Body of pancreas (tissue), 4 donors: ENCODE data around the gene SPOCK3.

Experiments
- CTCF ChIP-seq, 7 experiments: fragments of 450-650 bp in 4 of 7; fragments of 200-600 bp in 3 of 7; sonication (generic) in 3 of 7; IDR thresholded peaks; one replicate each; pipeline ENCODE4 v1.5.1; 2016 to 2019; ENCODE audit warnings: antibody characterized with exemption in 7 of 7
- POLR2A ChIP-seq, 3 donors: fragments of 450-650 bp; IDR thresholded peaks; one replicate each; pipeline ENCODE4 v1.6.1; 2016; ENCODE audit warnings: antibody characterized with exemption in 3 of 3, mild to moderate bottlenecking in 2 of 3

GRCh38 chr4:167265231-167265630, 30.9 kb upstream of the SPOCK3 start:
- TF ChIP-seq CTCF (IDR thresholded peaks at IDR 0.05): no peak
- TF ChIP-seq POLR2A (IDR thresholded peaks at IDR 0.05): no peak
